SW 1271 (cell line): ENCODE measurements around the gene TPPP.

Source experiments
- DNase-seq, 2 experiments: peaks; one replicate each; lab custom pipeline; 2025; lab: John Stamatoyannopoulos, UW

Gene TPPP

DNA sequence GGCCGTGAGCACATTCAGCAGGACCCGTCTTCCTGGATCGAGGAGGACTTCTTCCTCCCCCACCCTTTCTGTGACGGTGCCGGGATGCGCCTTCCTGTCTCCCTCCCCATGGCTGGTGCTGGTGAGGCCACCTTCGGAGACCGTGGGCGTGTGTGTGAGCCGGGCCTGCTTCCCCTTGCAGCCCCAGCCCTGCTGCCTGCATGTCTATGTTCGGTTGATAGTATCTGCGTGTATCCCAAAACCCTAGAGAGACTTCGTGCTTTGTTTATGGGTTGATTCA, 68.3 kb downstream of the TPPP start:
- DNase-seq, result no peak

DNA sequence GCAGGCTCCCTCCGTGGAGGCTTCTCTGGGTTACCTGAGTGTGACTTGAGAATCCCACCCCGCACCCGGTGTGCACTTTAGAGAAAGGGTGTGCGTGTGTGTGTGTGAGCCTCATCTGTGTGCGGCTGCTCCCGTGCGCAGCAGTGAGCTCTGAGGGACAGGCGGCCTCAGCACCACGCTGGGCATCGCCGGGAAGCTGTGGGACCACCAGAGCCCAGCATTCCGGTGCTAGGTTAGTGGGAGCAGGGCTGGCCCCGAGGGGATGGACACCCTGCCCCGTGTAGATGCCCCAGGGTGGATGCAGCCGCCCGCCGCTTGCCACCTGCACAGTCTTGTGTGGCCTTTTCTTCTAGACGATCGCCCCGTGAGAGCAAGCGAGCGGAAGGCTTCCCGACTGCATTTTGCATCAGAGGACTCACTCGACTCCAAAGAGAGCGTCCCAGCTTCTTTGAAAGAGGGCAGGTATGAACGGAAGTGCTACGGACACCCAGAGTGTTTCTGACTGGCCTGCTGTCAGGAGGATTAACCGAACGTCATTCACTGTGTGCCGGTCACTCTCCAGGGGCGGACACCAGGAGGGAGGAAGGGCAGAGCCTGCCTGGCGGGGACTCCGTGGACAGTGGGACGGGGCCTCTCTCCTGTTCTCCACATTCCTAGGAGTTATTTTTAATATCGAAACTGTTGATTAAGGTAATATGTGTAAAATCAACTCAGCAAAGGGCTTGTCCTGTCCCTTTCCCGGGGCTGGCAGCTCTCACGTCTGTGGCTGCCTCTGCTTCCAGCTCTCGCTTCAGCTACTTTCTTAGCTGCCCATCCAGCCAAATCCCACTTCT, 68.8 kb downstream of the TPPP start:
- no peak for DNase-seq

DNA sequence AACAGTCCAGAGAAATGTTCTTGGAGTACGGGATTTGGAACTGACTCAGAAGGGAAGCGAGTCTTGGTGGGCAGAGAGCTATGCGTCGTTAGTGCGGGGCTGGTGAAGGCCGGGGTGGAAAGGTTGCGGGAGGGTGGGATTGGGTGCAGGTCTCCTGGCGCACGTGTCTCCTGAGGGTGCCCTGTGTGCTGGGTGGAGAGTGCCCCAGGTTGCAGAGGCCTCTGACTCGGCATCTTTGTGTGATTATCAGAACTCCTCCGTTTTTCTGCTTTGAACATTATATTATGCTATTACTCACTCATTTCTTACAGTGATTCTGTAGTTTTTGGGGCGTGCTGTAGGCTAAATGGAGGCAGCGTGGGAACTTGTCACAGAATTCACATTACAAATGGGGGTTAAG, 69.6 kb downstream of the TPPP start:
- DNase-seq, result no peak

DNA sequence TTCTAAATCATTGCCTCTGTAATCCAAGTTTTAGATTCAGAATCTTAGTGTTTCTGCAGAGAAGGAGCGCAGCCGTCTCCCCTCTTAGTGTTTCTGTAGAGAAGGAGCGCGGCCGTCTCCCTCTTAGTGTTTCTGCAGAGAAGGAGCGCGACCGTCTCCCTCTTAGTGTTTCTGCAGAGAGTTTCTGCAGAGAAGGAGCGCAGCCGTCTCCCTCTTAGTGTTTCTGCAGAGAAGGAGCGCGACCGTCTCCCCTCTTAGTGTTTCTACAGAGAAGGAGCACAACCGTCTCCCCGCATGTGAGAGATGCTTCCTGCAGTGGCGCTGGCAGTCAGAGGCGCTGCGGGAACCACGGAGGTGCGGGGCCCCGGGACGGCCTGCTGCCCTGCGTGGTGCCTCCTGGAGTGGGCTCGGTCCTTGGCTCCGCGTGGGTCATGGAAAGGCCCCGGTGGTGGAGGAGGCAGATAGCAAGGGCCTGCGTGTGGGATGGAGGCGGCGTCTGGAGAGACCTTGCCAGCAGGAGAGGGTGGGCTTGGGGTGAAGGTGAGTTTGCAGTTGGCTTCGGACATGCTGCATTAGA, 70.1 kb downstream of the TPPP start:
- no peak for DNase-seq

DNA sequence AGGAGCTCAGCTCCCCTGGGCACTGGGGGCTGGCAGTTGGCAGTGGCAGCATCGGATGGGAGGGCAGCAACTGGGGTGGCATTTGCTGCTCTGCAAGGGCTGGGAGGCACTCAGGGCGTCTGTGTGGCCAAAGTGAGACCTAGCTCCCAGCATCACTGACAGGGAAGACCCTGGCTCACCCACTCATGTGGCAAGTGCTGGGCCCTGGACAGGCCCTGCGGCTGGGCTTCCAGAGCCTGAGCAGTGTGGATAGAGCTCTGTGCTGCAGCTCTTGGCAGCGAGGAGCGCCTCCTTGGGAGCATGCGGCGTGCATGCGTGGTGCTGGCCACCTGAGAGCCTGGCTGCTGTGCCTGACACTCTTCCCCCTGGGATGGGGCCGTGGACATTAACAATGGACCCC, 70.8 kb downstream of the TPPP start:
- DNase-seq, result no peak

DNA sequence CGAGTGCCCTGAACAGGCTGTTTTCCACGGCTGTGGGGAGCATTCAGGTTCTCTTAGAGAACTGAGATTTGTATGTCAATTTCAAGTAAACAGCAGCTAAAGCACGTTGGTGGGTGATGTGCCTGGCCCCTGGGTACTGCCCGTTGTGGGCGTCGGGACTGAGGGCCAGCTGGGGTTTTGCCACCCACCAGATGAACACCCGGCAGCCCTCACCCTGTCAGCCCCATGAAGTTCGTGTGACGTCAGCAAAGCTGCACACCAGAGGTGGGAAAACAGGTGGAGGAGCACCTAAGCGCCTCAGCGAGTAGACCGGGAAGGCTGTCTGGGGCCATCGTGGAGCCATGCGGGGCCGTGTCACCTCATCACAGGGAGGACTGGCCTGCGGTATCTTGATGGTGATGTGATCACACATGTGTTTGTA, 71.8 kb downstream of the TPPP start:
- DNase-seq, result no peak

DNA sequence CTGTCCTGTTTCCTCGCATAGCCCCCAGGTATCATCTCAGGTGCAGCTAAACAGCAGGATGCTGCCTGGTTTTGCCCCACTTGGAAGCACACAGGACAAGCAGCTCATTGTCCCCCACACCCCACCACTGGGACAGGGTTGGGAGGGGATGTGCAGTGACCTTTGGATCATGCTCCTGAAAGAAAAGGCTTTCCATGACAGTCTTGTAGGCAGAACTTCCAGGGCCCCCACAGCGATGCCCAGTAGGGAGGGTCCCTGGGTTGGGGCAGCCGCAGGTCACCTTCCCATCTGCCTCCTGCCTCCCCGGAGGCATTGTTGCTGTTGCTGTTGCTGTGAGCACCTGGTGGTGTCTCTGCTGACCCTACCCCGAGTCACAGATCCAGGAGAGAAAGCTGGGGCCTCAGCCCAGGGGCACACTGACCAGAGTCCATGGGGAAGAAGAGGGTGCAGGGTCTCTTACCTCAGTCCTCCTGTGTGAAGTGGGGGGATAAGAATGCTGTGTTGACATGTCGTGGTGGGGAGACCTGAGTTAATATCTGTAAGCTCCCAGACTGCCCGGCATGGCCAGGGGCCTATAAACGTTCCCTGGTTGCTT, 72.5 kb downstream of the TPPP start:
- DNase-seq, result no peak

DNA sequence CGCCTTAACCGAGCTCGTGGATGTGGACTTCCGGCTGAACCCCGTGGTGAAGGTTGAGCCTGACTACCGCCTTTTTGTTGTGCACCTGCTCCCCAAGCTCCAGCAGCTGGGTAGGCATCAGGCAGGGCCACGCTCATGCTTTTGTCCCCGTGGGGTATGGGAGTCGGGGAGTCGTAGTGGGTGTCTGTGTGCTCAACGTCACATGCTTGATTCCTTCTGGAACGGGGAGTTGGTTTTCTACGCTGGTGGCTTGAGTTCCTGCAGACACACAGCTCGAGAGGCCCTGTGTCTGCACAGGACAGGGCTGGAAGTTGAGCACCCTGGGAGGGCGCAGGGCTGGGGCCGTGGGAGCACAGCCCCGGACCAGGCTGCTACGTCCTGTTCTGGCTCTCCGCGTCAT, 73.0 kb downstream of the TPPP start:
- no peak for DNase-seq

DNA sequence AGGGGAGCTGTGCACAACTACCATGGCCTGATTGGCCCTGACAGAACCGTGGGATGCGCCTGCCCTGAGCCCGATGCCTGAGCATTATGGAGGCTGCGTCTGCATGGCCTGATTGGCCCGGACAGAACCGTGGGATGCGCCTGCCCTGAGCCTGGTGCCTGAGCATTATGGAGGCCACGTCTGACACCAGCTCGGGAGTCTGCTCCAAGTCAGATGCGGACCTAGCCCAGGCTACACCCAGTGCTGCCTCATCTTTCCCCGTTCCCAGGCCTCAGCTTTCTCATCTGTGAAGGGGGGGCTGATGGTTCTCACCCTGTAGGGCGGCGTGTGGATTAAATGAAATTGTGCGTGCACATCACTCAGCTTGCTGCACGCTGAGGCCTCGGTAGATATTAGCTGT, 73.7 kb downstream of the TPPP start:
- no peak for DNase-seq

DNA sequence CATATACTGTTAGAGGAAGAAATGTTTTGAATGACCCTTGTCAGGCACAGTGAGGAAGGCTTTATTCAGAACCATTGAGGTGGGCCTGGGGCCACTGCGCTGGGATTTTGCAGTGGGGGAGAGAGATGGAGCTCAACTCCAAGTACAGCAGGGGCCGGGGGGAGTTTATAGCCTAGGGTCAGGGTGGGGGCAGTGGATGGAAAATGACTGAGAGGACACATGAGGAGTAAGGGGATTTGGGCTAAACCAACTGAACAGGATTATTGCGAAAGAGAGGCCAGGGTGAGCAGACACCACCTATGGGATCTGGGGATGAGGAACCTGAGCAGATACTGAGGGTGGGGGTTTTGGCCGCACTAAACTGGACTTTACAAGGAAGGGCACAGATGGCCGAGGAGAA, 74.7 kb downstream of the TPPP start:
- no peak for DNase-seq

DNA sequence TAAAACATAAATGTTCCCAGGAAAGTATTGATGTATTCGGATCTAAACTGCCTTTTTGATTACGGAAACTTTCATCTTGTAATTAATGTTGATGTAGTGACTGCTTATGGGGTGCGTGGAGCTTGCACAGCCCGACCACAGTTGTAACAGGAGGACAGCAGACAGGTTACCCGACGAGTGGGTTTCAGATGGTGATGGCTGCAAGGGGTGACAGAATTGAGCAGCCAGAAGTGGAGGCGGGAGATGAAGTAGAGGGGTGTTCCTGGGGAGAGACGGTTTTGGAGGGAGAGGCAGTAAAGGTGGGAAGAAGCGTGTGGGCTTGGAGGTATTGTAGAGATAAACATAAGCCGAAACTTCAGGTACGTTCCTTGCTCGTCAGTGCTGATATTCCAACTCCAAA, 75.3 kb downstream of the TPPP start:
- no peak for DNase-seq

DNA sequence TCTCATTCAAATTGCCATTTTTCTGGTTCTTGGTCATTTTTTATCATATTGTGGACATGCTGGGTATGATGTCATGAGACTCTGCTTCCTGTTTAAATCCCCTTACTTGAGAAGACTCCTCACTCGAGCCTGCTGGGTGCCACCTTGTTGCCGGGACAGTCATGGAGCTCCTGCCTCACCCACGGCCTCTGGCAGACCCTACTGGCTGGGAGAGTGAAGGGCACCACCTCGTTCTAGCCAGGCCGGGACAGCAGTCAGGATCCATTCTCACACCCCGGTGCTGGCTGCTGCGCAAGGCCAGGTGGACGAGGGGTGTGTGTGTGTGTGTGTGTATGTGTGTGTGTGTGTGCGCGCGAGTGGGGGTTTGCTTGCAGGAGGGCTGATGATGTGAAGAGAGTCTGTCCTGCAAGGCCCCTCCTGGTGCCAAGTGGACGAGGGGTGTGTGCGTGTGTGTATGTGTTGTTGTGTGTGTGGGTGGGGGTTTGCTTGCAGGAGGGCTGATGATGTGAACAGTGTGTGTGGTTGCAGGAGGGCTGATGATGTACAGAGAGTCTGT, 76.6 kb downstream of the TPPP start:
- DNase-seq, result no peak

DNA sequence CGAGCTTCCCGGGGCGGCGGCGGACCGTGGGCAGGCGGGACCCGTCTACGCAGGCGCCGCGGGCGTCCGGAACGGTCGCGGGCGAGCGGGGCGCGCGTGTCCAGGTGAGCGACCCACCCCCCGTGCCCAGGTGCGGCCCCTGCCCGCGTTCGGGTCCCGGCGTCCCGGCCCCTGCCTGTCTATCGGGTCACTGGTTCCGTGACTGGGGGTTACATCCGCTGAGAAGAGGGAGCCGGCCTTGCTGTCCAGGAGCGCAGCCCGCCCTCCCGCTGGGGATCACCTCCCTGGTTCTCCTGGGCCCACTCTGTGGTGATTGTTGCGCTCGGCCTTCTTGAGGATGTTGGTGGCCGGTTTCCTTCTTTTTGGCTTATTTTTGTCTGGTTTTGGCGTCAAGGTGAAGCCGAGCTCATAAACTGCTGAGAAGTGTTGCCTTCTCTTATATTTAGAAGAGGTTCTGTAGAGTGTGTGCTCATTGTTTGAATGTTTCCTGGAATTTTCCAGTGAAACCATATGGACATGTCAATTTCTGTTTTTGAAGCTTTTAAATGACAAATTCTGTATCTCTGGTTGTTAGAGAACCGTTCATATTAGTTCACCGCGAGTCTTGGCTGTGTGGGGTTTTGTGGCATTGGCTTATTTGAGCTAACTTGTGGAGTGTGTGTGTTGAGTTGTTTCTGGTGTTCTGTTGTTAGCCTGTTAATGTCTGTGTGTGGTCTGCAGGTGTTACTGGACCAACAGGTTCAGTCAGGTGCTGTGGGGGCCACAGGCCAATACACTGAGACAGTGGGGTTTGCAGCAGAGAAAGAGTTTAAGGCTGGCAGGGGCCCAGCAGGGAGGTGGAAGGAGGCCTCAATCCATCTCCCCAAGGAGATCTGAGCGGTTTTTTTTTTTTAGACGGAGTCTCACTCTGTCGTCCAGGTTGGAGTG, 80.4 kb downstream of the TPPP start:
- peak in 1 of 2 experiments; percentile 45 for DNase-seq

DNA sequence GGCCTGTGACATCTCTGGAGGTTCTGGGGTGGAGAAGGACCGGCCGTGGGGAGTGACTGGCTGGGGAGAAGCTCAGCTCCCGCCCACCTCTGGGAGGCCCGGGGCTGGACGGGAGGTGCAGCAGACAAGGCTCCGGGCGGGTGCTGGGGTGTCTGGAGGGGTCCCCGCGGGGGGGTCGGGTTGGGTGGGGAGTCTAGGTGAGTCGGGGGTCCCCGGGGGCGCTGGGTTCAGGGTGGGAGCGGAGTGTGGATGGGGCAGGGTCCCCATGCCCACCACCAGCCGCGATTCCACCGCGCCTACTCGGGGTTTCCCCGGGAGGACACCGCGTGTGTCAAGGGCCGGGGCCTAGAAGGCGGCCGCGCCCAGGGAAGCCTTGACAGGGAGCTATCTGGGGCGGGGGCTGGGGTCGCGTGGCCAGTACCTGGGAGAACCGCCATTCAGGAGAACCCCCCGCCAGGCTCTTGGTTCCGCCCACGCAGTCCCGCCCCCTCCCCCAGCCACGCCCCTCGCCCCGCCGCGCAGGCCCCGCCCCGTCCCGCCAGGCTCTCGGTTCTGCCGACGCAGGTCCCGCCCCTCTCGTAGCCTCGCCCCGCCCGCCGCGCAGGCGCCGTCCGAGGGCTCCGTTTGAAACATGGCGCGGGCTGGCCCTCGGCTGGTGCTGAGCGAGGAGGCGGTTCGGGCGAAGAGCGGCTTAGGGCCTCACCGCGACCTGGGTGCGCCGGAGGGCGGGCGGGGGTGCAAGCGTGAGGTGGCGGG, 81.2 kb downstream of the TPPP start, which contains the start of gene CEP72:
TSS of gene CEP72 (plus strand) at position 610 of the 756 bp plus-strand sequence. CDS start at position 632, 22 bp downstream.
- DNase-seq, result peak; percentile 47 to 82

DNA sequence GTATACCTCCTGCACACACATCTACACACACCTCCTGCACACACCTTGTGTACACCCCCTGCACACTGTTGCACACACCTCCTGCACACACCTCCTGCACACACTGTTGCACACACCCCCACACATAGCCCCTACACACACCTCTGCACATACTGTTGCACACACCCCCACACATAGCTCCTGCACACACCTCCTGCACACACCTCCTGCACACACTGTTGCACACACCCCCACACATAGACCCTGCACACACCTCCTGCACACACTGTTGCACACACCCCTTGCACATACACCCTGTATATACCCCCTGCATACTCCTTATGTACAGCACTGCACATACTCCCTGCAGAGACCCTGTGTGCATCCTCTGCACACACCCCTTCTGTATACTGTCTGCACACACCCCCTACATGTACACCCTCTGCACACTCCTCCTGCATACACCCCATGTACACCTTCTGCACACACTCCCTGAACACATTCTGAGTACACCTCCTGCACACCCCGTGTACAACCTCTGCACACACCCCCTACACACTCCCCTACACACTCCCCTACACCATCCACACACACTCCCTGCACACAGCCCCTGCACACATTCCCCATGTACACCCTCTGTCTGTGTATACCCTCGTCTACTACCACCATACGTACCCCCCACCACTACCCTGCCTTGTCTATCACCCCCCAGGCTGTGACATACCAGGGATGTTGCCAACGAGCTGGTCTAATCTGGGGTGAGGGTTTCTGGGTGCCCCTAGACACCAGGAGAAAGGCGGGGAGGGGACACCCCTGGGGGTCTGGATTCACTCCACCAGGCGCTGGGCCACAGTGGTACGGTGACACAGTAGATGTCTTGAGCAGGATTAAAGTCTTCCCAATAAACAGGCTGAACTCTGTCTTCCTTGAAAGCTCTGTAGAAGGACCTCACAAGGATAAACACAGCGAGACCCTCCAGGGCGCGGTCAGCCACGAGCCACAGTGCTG, 82.1 kb downstream of the TPPP start:
- no peak for DNase-seq

DNA sequence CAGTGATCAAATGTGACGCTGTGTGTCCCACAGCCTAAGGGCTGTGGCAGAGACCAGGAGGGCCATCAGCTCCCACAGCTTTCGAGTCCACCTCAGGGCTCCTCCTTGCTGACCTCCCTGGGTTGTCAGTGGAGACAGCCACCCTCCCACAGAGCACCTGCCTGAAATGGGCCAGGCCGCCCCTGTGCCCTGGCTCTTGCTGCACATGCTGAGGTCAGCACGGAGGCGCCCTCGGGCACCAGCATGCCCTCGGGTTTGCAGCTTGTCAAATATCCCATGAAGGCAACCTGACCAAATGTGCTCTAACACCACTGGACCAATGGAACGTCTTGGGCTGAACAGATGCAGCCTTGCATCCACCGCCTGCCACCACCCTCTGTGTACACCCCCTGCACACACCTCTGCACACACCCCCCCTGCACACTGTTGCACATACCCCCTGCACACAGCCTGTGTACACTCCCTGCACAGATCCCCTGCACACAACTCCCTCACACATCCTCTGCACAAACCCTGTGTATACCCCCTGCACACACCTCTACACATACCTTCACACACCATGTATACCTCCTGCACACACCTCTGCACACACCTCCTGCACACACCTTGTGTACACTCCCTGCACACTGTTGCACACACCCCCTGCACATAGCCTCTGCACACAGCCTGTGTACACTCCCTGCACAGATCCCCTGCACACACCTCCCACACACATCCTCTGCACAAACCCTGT, 83.0 kb downstream of the TPPP start:
- no peak for DNase-seq
